ENCODE results near the gene RAPGEF4.

- no peak for TF ChIP-seq CTCF (IDR thresholded peaks at IDR 0.05)
- no peak for TF ChIP-seq EMX1 (CRISPR knock-in tag; IDR thresholded peaks at IDR 0.05)
- TF ChIP-seq CREB1 (CRISPR knock-in tag; IDR thresholded peaks at IDR 0.05): no peak
- no peak for TF ChIP-seq E2F1 (CRISPR knock-in tag; IDR thresholded peaks at IDR 0.05)
- TF ChIP-seq ZNF512 (CRISPR knock-in tag; IDR thresholded peaks at IDR 0.05; ENCODE audit: borderline replicate concordance): no peak
- TF ChIP-seq ATF3 (CRISPR knock-in tag; conservative IDR thresholded peaks at IDR 0.05): no peak
- no peak for TF ChIP-seq ZNF232 (CRISPR knock-in tag; IDR thresholded peaks at IDR 0.05)
- TF ChIP-seq E2F4 (CRISPR knock-in tag; IDR thresholded peaks at IDR 0.05; ENCODE audit: borderline replicate concordance, low read depth): no peak
- no peak for TF ChIP-seq PREB (CRISPR knock-in tag; IDR thresholded peaks at IDR 0.05; ENCODE audit: borderline replicate concordance)
- TF ChIP-seq GRHL2 (CRISPR knock-in tag; IDR thresholded peaks at IDR 0.05; ENCODE audit: insufficient replicate concordance, severe bottlenecking): no peak
- TF ChIP-seq NFYB (CRISPR knock-in tag; conservative IDR thresholded peaks at IDR 0.05; ENCODE audit: low read depth): no peak
- no peak for TF ChIP-seq FOXJ3 (CRISPR knock-in tag; IDR thresholded peaks at IDR 0.05; ENCODE audit: borderline replicate concordance)
Observed at GRCh38 chr2:173050684-173051083, 315.0 kb downstream of the RAPGEF4 start.
